D341Med (cell line): ENCODE data around the gene HEG1.

Experiments used
- DNase-seq: peaks from one replicate; pipeline ENCODE4 v3.0.0; 2012; ENCODE audit warnings: low spot score

Gene HEG1

DNA sequence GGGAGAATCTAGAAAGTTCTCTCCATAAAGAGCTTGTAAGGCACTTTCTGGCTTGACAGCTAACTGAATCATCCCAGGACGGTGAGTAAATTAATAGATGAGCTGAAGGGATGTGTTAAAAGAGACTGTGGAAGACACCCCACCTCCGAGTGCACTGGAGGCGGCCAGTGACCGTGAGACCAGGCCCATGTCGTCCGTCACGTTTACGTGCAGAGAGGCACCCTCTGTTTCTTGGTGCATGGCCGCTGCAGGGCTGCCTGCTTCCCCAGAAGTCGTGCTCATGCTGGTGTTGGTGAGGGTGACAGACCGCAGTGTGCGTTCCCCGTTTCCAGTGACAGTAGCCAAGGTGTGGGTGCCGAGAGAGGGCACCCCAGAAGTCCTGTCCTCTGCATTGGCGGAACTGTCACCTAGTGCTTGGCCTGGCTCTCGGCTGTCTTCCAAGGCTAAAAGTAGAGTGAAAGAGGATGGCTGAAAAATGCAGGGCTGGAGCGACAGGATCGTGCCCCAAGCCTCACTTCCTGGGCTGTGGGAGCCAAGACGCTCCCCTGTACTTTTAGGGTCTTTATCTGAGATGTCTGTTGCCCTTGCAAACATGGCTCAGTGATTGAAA is 41.1 kb downstream of the HEG1 start:
- no peak for DNase-seq

- no peak for DNase-seq
Measured at GRCh38 chr3:125013095-125013494, 42.7 kb downstream of the HEG1 start.

GRCh38 chr3:125011941-125012340 is 43.9 kb downstream of the HEG1 start:
- no peak for DNase-seq

DNA sequence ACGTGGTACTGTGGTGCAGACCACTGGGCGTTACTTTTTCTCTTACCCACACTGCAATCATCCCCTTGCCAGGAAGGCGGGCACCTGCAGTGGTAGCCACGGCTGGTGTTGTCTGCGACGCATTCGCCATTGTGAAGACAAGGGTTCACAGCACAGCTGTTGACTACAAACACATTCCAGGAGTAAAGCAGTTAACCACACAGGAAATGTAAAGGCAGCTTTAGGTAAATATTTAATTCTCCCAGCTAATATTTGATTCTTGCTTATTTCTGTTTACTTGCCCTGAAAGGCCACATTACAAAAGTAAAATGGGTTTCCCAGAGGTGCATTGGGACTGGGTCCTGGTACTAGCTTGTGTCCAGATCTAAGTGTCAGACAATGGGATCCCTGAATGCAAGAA is 45.4 kb downstream of the HEG1 start:
- no peak for DNase-seq

GRCh38 chr3:125008766-125009165 is 47.0 kb downstream of the HEG1 start:
- no peak for DNase-seq

DNA sequence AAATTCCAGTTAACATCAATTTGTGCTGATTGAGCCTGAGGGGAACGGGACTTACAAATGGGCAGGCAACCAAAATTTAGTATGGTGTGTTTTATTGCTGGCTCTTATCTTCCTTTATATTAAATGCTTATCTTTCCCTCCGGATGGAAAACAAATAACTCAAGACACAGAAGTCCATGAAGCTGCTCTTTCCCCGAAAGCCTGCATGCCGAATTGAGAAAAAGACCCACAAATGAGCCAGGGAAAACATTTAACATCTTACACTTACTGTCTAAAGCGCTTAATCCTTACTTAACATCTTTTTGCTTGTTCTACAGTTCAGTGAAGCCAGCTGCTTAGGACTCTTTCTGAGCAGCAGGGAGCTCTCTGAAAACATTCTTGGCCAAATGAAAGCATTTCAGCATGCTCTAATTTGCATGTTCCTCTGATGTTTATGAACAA is 49.5 kb downstream of the HEG1 start:
- DNase-seq, result no peak

GRCh38 chr3:125005676-125006075 is 50.1 kb downstream of the HEG1 start:
- DNase-seq, result no peak

GRCh38 chr3:125005222-125005621 is 50.6 kb downstream of the HEG1 start:
- no peak for DNase-seq

DNA sequence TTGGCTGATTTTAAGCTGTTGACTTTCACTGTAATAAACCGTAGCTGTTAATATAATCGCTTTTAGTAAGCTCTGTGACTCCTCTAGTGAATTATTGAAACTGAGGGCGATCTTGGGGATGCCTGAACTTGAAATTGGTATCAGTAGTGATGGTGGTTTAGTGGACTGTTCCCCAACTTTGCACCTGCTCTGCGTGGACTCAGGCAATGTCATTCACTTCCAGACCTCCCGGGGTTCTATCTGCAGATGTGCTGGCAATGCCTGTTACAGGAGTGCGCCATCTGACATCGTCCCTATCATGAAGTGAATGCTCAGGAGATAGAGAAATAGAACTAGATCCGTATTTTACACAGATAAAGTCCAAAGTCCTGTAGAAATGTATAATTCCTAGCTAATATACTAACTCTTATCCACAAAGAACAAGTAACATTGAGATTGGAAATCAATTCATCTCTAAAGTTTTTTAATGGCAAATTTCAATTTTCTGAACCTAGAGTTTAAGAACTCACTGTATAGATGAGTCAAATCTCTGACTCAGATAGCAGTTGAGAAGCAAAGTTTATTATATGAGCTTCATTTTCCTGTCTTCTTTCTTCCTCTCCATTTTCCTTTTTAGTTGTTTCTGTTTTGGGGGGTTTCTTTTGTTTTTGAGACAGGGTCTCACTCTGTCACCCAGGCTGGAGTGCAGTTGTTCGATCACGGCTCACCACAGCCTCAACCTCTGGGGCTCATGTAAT is 51.8 kb downstream of the HEG1 start:
- DNase-seq, result no peak

DNA sequence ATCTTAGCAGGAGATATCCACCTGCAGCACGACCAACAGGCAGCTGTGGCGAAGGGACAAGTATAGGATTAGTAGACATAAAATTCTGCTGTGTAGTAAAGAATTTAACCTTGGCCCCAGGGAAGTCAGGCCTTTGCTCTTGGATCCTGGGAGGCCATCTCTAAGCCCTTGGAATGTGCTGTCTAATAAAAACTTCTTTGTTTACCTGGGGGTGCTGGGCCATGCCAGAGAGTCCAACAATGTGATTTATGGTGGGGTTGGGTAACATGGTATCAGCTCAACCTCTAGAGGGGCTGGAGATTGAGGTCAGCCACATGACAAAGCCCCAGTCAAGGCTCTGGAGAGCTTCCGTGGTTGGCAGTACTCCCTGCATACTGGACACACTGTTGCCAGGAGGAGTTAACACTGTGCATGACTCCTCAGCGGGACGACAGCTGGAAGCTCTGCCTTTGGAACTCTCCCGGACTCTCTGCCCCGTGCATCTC is 52.4 kb downstream of the HEG1 start:
- DNase-seq, result no peak

- no peak for DNase-seq
Measured at GRCh38 chr3:125002414-125003368, 53.1 kb downstream of the HEG1 start.

DNA sequence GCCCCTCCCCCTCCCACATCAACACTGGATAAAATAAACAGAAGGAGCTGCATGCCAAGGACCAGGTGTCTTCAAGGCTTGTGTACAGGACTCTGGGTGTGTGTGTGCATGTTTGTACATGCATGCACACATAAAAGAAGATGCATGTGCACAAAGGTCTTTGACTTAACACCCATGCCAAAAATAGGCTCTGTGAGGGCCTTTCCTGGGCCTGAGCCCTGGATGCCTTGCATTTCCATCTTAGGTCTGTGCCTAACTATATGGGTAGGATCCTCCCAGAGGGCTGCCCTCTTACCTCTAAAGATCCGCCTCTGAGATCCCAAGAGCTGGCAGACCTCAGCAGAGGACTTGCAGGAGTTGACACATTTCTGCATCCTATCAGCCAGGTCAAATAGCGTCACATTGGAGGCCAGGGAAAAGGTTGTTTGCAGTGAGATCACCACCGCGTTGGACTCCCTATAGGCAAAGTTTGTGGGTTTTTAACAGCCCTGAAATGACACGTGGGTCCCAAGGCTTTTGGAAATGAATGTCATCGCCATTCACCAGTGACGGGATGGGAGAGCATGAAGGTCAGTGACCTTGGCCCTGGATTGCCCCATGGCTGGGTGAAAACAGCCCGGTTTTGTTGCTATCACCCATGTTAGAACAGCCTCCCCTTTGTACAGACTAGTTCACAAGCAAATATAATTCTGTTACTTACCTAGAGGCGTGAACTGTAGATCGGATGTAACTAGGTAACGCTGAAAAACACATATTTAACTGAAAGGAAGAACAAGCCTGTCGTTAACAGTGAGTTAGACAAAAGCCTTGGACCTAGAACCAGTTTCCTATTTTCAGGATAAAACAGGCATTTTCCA is 54.0 kb downstream of the HEG1 start:
- no peak for DNase-seq

DNA sequence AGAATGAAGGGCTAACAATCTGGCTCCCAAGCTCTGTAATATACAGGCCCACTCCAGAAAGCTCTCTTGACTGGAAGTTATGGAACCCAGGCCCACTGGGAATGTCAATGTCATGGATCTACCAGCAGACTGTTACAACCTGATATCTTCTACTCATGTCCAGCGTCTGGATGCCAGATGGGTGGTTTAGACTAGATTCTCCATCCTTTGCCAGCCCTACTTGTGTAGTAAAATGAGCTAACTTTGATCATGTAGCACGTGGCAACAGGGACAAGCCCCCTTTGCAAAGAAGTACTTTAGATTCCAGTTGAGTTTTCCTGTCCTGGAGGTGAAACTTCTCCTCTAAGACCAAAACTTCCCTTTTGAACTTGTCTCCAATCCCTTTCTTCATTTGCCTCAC is 55.1 kb downstream of the HEG1 start:
- no peak for DNase-seq

DNA sequence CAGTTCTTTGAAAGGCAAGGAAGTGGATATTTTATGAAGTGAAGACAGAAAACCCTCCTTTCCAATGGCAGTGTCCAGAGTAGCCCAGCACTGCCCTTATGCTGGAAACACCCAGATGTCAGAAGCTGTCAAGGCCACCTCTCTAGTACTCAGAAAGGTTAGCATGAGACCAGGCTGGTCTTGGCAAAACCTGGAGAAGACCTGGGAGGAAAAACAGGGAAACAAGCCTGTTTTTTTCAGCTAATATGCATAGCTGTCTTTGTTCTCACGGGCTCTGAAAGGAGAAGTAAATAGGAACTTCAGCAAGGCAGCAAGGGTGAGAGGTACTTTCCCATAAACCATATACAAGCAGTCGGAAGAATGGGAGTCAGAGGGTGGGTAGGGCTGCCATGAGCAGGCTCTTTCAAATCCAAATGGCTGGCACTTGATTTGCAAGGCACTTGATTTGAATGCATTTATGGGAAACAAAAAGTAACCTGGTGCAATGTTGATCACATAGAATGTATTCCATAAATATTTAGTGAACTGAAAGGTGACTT is 55.8 kb downstream of the HEG1 start:
- DNase-seq, result no peak

GRCh38 chr3:124999317-124999716 is 56.5 kb downstream of the HEG1 start:
- no peak for DNase-seq

DNA sequence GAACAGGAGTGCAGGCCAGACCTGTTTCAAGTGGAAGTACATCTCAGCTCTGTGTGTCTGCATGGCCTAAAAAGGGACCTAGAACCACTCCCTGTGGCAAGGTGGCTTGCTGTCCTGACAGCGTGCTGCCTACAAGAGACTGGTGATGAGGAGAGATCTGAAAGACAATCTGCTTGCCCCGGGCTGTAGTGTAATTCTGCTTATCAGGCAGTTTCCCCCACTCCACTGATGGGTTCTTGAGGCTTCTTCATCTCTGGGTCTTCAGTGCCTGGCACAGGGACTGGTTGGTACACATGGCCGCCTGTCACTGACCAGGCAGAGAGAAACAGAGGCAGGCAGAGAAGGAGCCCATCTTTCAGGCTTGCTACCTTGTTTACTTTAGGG is 57.6 kb downstream of the HEG1 start:
- no peak for DNase-seq

- DNase-seq, result no peak
Measured at GRCh38 chr3:124997303-124998246, 58.2 kb downstream of the HEG1 start.

DNA sequence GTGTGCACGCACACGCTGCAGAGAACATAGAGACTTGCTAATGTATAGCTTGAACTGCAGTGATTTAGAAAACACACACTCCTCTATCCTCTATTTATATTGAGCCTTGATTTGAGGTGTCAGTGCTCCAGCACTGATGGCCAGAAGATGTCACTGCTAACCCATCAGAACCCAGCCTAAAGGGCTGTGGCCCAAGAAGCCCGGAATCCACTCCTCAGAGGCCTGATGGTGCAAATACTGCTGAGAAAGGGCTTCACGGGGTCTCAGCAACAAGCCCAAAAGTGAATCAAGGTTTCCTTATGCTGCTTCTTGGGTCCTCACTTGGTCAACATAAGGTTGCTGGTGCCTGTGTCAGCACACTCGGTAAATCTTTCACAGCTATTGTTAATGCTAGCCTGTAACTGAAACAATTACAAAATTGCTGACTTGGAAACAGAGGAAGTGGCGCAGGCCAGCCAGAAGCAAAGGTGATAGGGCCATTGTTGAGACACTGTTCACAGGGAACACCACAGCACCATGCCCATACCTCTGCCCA is 60.3 kb downstream of the HEG1 start:
- peak; percentile 76 for DNase-seq

- DNase-seq, result no peak
Measured at GRCh38 chr3:124993466-124993865, 62.3 kb downstream of the HEG1 start.

DNA sequence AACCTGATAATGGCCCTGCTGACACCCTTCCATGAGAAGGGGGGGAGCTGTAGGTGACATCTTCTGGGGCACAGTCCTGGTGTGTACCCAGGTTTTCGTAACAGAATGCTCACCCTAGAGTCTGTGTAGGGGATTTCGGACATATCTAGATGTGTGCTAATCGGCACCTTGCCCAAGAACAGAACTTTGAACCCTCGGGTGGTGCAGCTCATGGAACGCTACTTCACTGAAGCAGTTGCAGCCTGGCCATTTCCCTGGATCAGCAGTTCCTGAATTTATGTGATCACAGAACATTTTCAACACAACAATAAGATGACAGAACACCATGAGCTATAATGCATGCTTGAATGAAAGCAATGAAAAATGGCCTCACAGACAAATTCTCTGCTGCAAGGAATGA is 63.8 kb downstream of the HEG1 start:
- DNase-seq, result no peak
